HuH-7.5 (cell line): ENCODE measurements around the gene ENHO.

ENCODE experiments used
- DNase-seq: peaks from one replicate; pipeline ENCODE4 v3.0.0; 2011; ENCODE audit warnings: low spot score

ENHO gene

DNA sequence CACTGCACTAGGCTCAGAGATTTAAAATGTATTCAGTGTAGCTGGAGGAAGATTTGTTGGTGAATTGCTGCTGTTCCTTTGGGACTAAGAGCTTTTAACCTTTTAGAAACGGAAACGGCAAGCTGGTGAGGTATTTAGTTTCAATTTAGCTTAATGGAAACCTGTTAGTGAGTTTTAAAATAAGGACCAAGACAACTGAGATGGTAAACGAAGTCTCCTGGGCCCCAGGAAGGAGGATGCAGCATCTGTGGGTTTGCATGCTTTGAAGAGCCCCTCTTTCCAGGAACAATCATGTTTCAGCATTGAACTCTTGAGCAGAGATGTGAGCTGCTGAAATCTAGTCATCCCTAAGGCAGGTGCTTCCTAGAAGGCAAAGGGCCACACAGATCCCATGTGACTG lies 47.7 kb downstream of the ENHO start:
- DNase-seq = no peak
